Ovary (tissue), 9 donors: ENCODE results near the gene FMN1. TPM values are rescaled to one million over a fixed set of nuclear protein-coding genes. Genes with fewer than 3 reads are reported as not detected.

Source experiments
- DNase-seq, 5 donors: peaks; one replicate each; pipeline ENCODE4 v3.0.0-alpha.2; 2019 to 2020
- H3K27ac ChIP-seq, 2 donors: fragments of 200-600 bp; one replicate each; pipeline versions ENCODE4 v1.5.1 to v1.8.0; 2019 to 2022
- H3K27me3 ChIP-seq: fragments of 200-600 bp; one replicate; pipeline ENCODE4 v1.8.0; 2022
- H3K36me3 ChIP-seq: fragments of 200-600 bp; sonication (generic); one replicate; pipeline ENCODE4 v1.5.1; 2019
- H3K4me1 ChIP-seq: one replicate; pipeline ENCODE4 v1.8.1; 2013; ENCODE audit warnings: mild to moderate bottlenecking, moderate library complexity; ENCODE audit not compliant: insufficient read depth
- H3K4me3 ChIP-seq: fragments of 200-600 bp; sonication (generic); one replicate; pipeline ENCODE4 v1.5.1; 2017
- H3K9me3 ChIP-seq, 2 donors: fragments of 200-600 bp in 1 of 2; sonication (generic) in 1 of 2; one replicate each; pipeline versions ENCODE4 v1.5.1 to v1.8.1; 2013 to 2019; ENCODE audit warnings: mild to moderate bottlenecking in 1 of 2, moderate library complexity in 1 of 2
- EP300 ChIP-seq: sonication (generic); formaldehyde crosslinking; IDR thresholded peaks from one replicate; pipeline ENCODE4 v1.6.1; 2017; ENCODE audit warnings: antibody characterized with exemption
- POLR2A ChIP-seq: fragments of 450-650 bp; IDR thresholded peaks from one replicate; pipeline ENCODE4 v1.6.1; 2017; ENCODE audit warnings: antibody characterized with exemption, mild to moderate bottlenecking, moderate library complexity
- WGBS, 3 donors: extraction: QIAGEN DNeasy Blood & Tissue Kit in 1 of 3; methylation state at CpG; one replicate each; pipeline versions ENCODE4 v1.1.5 to v1.1.7; 2013 to 2017; 5-methylcytosine and 5-hydroxymethylcytosine counted together
- intact Hi-C, 4 donors: fragments of 100-400 bp; cut with DNase I; formaldehyde crosslinking; loops; one replicate each; pipeline versions ENCODE4 v1.11.0 to v1.15.1; 2022 to 2023
- polyA plus RNA-seq, 2 donors: library from polyadenylated mRNA; stranded (reverse); fragments of 200-250 nt in 1 of 2; fragments of 350-450 nt in 1 of 2; fragmentation: Illumina TruSeq in 1 of 2; extraction: RNeasy Lipid Tissue Mini Kit (QIAGEN cat#74804) in 1 of 2; gene quantifications; one replicate each; pipeline ENCODE4 v1.2.3, GENCODE V29; 2013 to 2014
- total RNA-seq, 7 donors: library from RNA; depleted of rRNA in 2 of 7; stranded (reverse); fragments of >200 nt in 2 of 7; fragmentation: NEBNext Ultra II Directional in 3 of 7; extraction: Animal tissue kit (Norgen Biotek cat#: 25700) in 3 of 7; gene quantifications; one replicate each; pipeline versions ENCODE4 v1.1.0 to v1.2.4, GENCODE V29; 2016 to 2023
- TF ChIP-seq, protein P1 (sequence below), 3 donors: fragments of 450-650 bp in 2 of 3; fragments of 200-600 bp in 1 of 3; IDR thresholded peaks; one replicate each; pipeline versions ENCODE4 v1.5.1 to v1.8.0; 2016 to 2022; ENCODE audit warnings: antibody characterized with exemption in 3 of 3, mild to moderate bottlenecking in 1 of 3
- donor health status: DM: no; HTN: no; CAD: no; lungs with moderate emphysema.
- donor health status: DM: no; HTN: no; CAD: no.
- donor health status: Bipolar disorder and iron deficiency.
- donor health status: DM: yes; HTN: yes; CAD: no.
- donor health status: DM: no; HTN: no; CAD: no.
- donor health status: DM: yes; HTN: yes; CAD: no.

FMN1 gene
- total and polyA plus RNA-seq, 9 donors = 0.13 to 16.9 (median 2.6) TPM

- Histone ChIP-seq H3K36me3 (no peaks in the 10 kb centered on the region), H3K4me1 (no peaks in the 10 kb centered on the region), H3K27me3 (no peaks in the 10 kb centered on the region), H3K27ac (no peak overlapping the region), H3K9me3 (no peaks in the 10 kb centered on the region), H3K4me3 (no peak overlapping the region)
- no peak for TF ChIP-seq POLR2A
- TF ChIP-seq, protein P1, sequence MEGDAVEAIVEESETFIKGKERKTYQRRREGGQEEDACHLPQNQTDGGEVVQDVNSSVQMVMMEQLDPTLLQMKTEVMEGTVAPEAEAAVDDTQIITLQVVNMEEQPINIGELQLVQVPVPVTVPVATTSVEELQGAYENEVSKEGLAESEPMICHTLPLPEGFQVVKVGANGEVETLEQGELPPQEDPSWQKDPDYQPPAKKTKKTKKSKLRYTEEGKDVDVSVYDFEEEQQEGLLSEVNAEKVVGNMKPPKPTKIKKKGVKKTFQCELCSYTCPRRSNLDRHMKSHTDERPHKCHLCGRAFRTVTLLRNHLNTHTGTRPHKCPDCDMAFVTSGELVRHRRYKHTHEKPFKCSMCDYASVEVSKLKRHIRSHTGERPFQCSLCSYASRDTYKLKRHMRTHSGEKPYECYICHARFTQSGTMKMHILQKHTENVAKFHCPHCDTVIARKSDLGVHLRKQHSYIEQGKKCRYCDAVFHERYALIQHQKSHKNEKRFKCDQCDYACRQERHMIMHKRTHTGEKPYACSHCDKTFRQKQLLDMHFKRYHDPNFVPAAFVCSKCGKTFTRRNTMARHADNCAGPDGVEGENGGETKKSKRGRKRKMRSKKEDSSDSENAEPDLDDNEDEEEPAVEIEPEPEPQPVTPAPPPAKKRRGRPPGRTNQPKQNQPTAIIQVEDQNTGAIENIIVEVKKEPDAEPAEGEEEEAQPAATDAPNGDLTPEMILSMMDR (IDR thresholded peaks at IDR 0.05) = no peak
- TF ChIP-seq EP300 = no peak
- 12 to 24% (median 20%) methylated on average over 1 of the region's 1 CpG for WGBS, 3 donors
- intact Hi-C loops = no loop called here
- no peak for DNase-seq
Observed at GRCh38 chr15:32936283-32936918, 258.1 kb downstream of the FMN1 start.

- no peak for DNase-seq
- no peaks in the 10 kb centered on the region for H3K9me3 ChIP-seq
- intact Hi-C loops = no loop called here
- TF ChIP-seq, protein P1 (IDR thresholded peaks at IDR 0.05) = no peak
- TF ChIP-seq EP300 (no peak), POLR2A (no peak)
- no peak overlapping the region for H3K4me3 ChIP-seq
- no peaks in the 10 kb centered on the region for H3K36me3 ChIP-seq
- no peaks in the 10 kb centered on the region for H3K4me1 ChIP-seq
- no peak overlapping the region for H3K27ac ChIP-seq
- H3K27me3 ChIP-seq = no peaks in the 10 kb centered on the region
- WGBS, 3 donors = 93 to 97% (median 96%) methylated on average over 5 of the region's 5 CpGs
Observed at GRCh38 chr15:32935139-32935538, 259.4 kb downstream of the FMN1 start.

DNA sequence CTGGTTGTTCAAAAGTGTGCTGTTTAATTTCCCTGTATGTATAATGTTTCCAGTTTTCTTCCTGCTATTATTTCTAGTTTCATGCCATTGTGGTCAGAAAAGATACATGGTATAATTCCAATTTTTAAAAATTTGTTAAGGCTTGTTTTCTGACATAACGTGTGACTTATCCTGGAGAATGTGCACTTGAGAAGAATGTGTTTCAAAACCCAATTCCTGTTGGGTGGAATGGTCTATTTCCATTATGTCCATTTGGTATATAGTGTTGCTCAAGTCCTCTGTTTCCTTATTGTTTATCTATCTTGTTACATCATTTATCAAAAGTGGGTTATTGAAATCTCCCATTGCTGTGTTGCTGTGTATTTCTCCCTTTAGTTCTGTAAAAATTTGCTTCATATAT is 261.3 kb downstream of the FMN1 start:
- 71 to 78% (median 73%) methylated on average over 1 of the region's 1 CpG for WGBS, 3 donors
- Histone ChIP-seq H3K27ac (no peak overlapping the region), H3K4me3 (no peak overlapping the region), H3K9me3 (no peaks in the 10 kb centered on the region), H3K27me3 (no peaks in the 10 kb centered on the region), H3K36me3 (no peaks in the 10 kb centered on the region), H3K4me1 (no peaks in the 10 kb centered on the region)
- intact Hi-C loops = no loop called here
- TF ChIP-seq EP300 = no peak
- no peak for TF ChIP-seq POLR2A
- TF ChIP-seq, protein P1 (IDR thresholded peaks at IDR 0.05) = no peak
- no peak for DNase-seq

- no peak for DNase-seq
- no peak overlapping the region for H3K4me3 ChIP-seq
- no peaks in the 10 kb centered on the region for H3K9me3 ChIP-seq
- H3K4me1 ChIP-seq = no peaks in the 10 kb centered on the region
- H3K36me3 ChIP-seq = no peaks in the 10 kb centered on the region
- WGBS, 3 donors = 46 to 54% (median 49%) methylated on average over 3 of the region's 3 CpGs
- intact Hi-C loops = no loop called here
- no peaks in the 10 kb centered on the region for H3K27me3 ChIP-seq
- no peak overlapping the region for H3K27ac ChIP-seq
- TF ChIP-seq, protein P1 (IDR thresholded peaks at IDR 0.05) = no peak
- TF ChIP-seq POLR2A = no peak
Observed at GRCh38 chr15:32928876-32929275, 265.6 kb downstream of the FMN1 start.
